ENCODE results near the gene PLXDC1.
"Not testable (repeated sequence)": the region's sequence is repeated elsewhere in the genome, so short reads cannot be mapped to it uniquely, and the experiment has no call there.

Gene PLXDC1

DNA sequence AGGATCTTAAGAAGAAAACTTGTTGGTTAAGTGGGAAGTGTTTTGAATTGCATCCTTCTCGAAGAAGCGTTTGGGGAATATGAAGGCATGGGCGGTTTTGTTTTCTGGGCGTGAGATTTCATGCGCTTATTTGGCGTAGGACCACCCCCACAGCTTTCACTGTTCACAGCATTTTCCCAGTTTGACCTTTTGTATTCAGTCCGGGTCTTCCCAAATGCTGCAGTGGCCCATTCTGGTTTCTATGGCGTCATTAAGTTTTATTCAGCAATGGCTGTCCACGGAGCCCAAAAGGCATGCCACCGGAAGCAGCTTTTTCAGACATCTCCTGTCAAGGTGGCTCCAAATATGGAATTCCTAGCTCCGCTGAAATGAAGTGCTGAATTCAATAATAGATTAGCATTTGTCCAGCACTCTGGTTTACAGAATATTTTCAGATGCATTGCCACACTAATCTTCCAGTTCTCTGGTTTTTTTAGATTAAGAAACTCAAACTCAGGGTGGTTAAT is 93.7 kb downstream of the PLXDC1 start:
- no peak for DNase-seq

DNA sequence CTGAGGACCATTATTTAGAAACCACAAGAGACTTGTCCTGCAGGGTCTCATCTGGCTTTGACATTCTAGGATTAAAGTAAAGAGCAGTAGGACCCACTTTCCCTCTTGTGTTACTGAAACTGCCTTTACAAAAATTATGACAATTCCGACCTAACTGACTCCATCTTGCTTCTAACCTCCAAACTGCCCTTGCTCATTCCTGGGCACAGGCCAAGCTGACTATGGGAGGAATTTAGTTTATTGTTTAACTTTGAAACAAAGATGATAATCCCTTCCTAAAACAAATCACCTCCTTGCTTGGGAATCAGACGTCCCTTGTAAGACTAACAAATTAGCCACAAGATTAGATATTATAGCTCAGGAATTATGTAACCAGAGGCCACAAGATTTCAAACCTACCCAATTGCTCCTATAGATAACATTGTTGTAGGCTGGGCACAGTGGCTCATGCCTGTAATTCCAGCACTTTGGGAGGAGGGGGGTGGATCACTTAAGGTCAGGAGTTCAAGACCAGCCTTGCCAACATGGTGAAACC is 97.3 kb downstream of the PLXDC1 start:
- no peak for DNase-seq

DNA sequence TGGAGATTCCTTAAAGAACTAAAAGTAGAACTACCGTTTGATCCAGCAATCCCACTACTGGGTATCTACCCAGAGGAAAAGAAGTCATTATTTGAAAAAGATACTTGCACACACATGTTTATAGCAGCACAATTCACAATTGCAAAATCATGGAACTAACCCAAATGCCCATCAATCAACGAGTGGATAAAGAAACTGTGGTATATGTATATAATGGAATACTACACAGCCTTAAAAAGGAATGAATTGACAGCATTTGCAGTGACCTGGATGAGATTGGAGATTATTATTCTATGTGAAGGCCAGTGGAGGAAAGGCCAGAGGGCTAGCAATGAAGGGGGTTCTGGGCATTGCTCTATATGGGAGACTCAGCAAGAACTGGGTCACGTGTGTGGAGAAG is 99.0 kb downstream of the PLXDC1 start:
- DNase-seq: not testable (repeated sequence)

DNA sequence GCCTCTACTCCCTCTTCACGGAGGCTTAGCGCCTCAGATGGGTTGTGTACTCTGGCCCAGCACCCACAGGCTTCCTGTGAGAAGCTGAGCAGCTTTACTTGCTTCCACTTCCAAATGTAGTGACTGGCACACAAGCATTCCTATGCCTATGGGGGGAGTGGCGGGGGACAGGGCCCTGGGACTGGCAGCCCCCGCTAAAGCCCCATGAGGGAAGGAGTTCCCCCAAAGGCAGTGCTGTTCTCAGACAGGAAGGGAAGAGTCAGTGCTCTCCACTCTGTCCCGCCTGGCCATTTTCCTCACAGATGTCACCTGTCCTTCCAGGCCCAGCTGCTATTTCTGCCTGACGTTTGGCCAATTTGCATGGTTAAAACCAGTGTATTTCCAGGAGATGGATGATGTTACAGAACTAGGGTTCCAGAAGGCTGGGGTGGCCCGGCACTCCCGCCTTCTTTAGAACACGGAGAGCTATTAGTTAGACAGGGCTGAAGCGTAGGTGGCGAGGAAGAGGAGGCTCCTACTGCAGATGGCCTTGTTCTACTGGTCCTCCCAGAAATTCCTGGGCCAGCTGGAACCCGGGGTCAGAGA is 100.3 kb downstream of the PLXDC1 start:
- no peak for DNase-seq

DNA sequence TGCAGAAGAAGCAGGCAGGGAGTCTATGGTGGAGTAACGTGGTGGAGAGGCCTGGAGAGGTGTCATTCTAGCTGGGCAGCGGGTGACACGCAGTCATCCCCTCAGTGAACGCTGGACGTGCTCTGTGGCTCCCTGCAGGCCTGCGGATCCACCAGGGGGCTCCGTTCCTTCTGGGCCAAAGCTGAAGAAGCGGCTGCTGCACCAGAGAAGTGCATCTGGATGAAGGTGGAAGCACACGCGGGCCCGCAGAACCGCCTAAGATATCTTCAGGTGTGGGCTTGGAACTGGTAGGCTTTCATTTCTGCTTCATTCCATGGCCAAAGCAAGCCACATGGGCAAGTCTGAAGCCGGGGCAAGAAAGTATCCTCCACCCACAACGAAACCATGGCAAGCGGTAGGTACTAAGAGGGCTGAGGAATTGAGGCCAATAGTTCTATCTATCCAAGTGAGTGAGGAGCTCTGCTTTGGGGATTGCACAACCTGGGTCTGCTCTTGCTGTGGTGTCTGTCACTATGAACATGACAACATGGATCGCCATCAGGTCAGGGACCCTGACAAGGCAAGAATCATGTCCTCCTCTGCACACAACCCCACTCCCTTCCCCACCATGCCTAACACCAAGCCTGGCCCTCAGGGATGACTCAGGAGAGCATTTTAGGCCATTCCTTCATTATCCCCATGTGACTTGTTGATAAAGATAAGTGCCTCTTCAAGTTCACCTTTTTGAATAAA is 105.3 kb downstream of the PLXDC1 start:
- no peak for DNase-seq

DNA sequence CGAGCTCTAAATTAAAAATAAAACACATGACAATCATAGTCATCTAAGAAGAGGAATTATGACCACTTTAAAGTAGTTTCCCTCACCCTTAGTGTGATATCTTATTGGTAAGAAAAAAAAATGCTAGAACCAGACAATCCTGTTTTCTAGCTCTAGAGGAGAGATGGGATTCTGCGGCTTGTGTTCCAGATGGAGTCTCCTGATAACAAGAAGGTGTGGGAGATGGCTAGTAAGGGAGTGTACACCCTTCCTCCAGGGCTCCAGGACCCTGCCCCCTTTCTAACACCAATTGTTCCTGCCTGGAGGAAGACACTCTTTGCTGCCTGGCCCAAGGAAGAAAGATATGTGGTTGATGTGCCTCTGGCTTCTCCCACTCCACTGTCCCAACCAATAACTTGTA is 115.4 kb downstream of the PLXDC1 start:
- DNase-seq: no peak

DNA sequence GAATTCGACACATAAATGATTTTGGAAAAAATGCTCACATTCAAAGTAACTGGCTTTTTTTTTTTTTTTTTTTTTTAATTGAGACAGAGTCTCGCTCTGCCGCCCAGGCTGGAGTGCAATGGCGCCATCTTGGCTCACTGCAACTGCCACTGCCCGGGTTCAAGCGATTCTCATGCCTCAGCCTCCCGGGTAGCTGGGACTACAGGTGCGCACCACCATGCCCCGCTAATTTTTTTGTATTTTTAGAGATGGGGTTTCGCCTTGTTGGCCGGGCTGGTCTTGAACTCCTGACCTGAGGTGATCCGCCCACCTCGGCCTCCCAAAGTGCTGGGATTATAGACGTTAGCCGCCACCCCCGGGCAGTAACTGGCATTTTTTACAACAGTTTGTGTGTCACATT is 115.9 kb downstream of the PLXDC1 start:
- not testable (repeated sequence) for DNase-seq

DNA sequence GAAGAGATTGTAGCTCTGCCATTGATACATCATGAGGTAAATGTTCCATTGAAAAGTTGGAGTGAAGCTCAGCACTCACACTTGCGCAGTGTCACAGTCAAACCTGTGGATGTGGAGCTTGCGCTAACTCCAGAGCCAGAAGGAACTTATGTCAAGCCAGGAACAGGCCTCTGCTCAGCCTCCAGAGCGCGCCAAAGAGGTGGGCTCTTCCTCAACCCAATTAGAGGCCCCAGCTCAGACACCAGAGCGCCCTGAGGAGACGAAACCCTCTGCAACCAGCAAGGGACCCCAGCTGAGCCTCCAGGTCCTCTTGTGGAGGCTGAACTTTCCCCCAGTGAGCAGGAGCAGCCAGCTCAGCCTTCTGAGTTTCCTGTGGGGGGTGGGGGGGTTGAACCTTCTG is 122.7 kb downstream of the PLXDC1 start:
- no peak for DNase-seq

DNA sequence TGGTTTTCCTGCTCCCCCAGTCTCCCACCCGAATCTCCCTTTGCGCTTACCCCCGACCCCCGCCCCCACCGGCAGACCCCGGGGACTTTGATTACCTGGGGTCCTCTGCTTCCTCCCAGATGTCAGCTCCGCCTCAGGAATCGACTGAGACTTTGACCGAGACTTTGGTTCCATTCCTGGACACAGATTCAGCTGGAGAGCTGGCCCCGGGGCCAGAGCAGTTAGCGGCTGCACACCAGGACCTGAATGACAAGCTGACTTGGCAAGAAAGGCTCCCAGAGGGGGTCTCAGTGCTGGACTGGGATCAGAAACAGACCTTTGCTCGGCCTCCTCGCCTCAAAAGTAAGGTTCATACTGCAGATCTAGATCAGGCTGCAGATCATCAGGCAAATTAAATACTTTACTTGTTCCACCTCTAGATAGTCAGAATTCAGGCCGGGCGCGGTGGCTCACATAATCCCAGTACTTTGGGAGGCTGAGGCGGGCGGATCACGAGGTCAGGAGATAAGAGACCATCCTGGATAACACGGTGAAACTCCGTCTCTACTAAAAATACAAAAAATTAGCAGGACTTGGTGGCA is 123.9 kb downstream of the PLXDC1 start:
- DNase-seq: no peak

DNA sequence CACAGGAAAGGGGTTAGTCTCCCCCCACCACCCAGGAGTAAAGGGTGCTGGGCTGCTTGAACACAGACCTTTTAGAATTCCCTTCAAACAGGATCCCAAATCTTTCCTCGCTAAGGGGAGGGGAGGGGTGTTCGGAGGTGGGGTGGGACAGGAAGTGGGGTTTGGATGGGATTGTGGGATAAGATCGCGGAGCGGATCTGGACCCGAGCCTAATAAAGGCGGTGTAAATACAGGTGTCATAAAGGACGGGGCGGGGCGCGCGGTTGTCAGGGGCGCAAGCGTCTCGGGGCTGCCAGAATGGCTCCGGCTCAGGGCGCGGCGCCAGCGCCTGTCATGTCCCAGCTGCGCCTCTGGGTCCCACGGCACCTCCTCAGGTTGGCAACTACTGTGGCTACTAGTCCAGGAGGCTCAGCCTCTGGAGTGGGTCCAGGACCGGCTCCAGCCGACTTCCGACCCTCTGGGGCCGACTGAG is 124.4 kb downstream of the PLXDC1 start:
- DNase-seq: peak; percentile 36

DNA sequence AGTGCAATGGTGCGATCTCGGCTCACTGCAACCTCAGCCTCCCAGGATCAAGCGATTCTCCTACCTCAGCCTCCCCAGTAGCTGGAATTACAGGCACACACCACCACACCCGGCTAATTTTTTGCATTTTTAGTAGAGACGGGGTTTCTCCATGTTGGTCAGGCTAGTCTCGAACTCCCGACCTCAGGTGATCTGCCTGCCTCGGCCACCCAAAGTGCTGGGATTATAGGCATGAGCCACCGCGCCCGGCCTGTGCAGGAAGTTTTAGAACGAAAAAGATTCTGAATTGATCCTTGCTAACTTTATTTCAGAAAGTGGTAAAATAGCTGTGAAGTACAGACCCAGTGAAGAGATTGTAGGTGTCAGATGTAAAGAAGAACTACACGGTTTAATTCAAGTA is 125.1 kb downstream of the PLXDC1 start:
- not testable (repeated sequence) for DNase-seq

DNA sequence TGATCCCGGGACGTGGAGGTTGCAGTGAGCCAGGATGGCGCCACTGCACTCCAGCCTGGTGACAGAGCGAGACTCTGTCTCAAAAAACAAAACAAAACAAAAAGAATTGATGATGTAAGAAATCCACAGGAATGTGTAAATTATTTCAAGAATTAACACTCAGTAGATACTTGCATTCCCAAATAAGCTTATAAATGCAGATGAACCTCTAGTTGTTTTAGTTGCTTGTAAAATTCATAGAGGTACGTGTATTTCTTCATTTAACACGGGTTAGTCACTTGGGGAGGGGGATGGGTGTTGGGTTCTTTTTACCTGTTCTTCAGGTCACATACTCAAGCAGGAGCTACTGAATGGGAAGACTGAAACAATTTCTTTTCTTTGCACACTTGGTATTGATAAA is 128.5 kb downstream of the PLXDC1 start:
- no peak for DNase-seq

DNA sequence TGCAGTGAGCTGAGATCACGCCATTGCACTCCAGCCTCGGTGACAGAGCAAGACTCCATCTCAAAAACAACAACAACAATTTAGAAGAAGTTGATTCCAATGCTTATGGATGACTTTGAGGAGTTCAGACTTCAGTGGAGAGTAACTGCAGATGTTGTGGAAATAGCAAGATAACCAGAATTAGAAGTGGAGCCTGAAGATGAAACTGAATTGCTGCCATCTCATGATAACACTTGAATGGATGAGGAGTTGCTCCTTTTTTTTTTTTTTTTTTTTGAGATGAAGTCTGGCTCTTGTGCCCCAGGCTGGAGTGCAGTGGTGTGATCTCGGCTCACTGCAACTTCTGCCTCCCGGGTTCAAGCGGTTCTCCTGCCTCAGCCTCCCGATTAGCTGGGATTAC is 131.4 kb downstream of the PLXDC1 start:
- not testable (repeated sequence) for DNase-seq

DNA sequence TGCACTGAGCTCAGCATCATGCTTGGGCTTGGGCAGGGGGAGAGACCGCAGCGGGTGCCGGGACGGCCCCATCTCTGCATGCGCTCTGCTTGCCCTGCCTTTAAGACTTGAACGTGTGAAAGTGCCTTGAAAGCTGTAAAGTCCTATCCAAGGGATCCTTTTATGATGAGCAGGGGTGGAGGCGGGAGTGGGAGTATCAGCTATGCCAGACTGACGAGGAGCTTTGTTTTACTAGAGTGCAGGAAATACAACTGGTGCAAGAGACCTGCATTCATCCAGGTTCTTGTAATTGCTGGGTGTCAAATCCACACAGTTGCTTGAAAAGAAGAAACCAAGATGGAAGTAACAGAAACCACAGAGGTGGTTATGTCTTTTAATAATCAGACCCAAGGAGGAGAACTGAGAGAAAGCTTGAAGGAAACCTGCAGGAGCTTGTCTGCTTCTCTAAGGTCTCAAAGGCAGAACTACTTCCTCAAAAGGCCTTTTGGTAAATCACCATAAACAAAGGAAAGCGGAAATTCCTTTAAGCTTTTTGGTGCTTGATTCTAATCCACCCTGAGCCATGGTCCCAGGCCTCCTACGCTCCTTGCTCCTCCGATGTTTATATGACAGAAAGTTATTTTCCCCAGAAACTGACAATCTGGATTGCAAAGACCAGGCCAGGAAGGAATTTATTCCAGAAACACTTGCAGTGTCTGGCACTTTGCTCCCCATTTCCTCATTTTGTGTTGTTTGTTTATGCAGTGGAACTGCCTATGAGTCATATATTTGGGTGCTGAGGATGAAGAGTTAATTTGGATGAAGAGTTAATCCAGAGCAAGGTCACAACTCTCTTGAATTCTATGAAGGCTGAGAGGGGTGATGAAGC is 132.9 kb downstream of the PLXDC1 start:
- DNase-seq: peak; percentile 30

DNA sequence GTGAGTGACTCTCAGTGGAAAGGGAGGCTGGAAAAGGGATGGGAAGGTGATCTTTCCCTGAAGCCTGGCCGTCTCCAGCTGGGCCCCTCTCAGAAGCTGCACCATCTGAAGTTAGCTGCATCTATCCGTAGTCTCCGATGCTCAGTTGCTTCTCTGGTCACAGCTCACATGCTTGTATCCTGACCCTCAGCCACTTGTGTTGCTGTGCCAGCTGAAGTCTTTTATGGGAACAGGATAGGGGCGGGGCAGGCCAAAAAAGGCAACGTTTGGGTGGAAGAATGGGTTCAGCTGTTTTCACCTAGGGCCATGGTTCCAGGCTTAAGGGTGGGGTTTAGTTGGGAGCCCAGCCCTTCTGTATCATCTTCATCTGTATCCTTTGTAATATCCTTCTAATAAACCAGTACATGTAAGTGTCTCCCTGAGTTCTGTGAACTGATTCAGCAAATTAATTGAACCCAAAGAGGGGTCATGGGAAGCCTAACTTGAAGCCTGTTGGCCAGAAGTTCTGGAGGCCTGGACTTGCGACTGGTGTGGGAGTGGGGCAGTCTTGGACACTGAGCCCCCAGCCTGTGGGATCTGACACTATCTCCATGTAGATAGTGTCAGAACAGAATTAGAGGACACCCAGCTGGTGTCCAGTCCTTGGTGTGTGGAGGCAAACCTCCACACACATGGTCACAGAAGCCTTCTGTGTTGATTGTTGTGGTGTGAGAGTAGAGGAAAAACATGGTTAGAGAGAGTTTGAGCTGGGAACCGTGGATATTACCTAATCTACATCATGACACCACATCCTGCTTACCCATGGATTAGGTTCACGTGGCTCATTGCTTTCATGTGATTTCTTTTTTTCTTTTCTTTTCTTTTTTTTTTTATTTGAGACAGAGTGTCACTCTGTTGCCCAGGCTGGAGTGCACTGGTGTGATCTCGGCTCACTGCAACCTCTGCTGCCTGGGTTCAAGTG is 135.0 kb downstream of the PLXDC1 start:
- DNase-seq: no peak

DNA sequence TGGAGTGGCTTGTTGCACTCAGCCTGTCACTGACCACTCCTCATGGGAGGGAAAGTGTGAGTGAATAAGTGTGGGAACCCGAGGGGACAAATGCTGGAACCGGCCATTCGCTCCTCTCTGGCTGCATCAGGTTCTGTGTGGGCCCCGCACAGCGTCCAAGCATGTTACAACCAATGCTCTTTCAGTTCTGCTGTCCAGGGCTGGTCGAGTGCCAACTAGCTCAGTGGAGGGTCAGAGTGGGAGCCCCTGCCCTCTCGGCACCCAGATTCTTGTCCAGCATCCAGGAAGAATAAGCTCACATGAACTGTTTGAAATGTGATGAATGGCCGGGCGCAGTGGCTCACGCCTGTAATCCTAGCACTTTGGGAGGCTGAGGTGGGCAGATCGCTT is 135.9 kb downstream of the PLXDC1 start:
- no peak for DNase-seq

DNA sequence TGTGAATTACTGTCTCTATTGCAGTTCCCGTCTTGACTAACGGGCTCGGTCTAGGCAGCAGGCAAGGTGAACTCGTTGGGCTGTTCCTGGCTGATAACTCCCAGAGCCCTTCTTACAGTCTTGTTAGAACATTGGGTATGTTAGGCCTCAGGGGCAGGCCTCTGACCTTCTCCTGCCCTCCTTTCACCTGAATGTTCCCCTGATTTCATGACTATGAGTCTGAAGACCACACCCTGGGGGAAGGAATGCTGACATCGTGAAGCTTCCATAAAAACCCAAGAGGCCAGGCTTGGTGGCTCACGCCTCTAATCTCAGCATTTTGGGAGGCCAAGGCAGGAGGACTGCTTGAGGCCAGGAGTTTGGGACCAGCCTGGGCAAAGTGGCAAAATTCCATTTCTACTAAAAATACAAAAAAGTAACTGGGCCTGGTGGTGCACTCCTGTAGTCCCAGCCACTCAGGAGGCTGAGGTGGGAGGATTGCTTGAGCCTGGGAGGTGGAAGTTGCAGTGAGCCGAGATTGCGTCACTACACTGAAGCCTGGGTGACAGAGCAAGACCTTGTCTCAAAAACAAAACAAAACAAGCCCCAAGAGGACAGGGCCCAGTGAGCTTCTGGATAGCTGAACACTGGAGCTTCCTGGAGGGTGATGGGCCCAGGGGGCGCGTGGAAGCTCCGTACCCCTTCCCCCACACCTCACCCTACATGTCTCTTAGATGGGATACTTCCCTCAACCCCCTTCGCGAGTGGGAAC is 136.5 kb downstream of the PLXDC1 start:
- DNase-seq: no peak

DNA sequence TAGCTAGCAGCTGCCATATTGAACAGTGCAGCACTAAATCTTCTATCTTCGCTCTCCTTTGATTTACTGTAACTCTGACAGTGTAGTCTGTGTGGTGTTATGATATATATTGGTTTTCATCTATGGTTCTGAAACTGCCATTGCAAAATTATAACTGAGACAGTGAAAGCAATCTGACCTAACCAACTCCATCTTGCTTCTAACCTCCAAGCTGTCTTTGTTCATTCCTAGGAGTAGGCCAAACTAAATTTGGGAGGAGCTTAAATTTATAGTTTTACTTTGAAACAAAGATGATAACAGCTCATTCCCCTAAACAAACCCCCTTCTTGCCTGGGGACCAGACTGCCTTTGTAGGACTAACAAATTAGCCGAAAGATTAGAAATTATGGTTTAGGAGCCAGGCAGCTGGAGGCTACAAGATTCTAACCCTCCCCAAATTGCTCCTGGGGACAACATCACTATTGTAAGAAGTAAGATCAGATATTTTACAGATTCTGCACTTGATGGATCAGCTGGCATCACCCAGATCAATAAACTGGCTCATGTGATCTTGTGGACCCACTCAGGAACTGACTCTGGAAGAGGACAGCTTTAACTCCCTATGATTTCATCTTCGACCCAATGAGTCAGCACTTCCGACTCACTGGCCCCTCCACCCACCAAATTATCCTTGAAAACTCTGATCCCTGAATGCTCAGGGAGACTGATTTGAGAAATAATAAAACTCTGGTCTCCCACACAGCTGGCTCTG is 137.2 kb downstream of the PLXDC1 start:
- DNase-seq: no peak

Data from stimulated activated CD4-positive, alpha-beta T cell treated with anti-CD3 and anti-CD28 coated beads, Interleukin-4, amount 100 ng/mL, for 1 hour (primary cell).